GM08714 (cell line): Measurements from ENCODE around the gene NAV1.
"Not testable (repeated sequence)": the region's sequence is repeated elsewhere in the genome, so short reads cannot be mapped to it uniquely, and the experiment has no call there.

Source experiments
- H3K4me3 ChIP-seq: fragments of 200-500 bp; sonication (Bioruptor generic); 2 replicates; pipeline ENCODE4 v1.5.1; 2014; ENCODE audit warnings: mild to moderate bottlenecking, low read length, inconsistent platforms
- ZNF274 ChIP-seq: IDR thresholded peaks from 2 replicates; pipeline ENCODE4 v1.6.1; 2012; ENCODE audit warnings: mild to moderate bottlenecking, low read depth, low read length

The NAV1 gene

GRCh38 chr1:201538612-201539551 is at the start of gene NAV1:
NAV1 (plus strand) TSS chr1:201539127; CDS start chr1:201622885, 83,758 bp downstream.
- peak within 1 kb of the TSS; percentile 55 for H3K4me3 ChIP-seq
- TF ChIP-seq ZNF274: no peak

GRCh38 chr1:201489643-201490261 is 49.2 kb upstream of the NAV1 start:
- no peak for TF ChIP-seq ZNF274
- H3K4me3 ChIP-seq: no peak overlapping the region

- TF ChIP-seq ZNF274: no peak
- H3K4me3 ChIP-seq: no peak overlapping the region
Observed at GRCh38 chr1:201490708-201491131, 48.2 kb upstream of the NAV1 start.

GRCh38 chr1:201491896-201492511 is 46.9 kb upstream of the NAV1 start:
- no peak overlapping the region for H3K4me3 ChIP-seq
- no peak for TF ChIP-seq ZNF274

GRCh38 chr1:201493026-201493656 is 45.8 kb upstream of the NAV1 start:
- H3K4me3 ChIP-seq: not testable (repeated sequence)

- no peak overlapping the region for H3K4me3 ChIP-seq
- TF ChIP-seq ZNF274: no peak
Observed at GRCh38 chr1:201493757-201494617, 44.9 kb upstream of the NAV1 start.

- H3K4me3 ChIP-seq: no peak overlapping the region
Observed at GRCh38 chr1:201495551-201496295, 43.2 kb upstream of the NAV1 start.

GRCh38 chr1:201496296-201496690 is 42.6 kb upstream of the NAV1 start:
- no peak for TF ChIP-seq ZNF274
- no peak overlapping the region for H3K4me3 ChIP-seq

More at GRCh38 chr1:201495551-201496295, 43.2 kb upstream of the NAV1 start:
- no peak for TF ChIP-seq ZNF274

- no peak for TF ChIP-seq ZNF274
- no peak overlapping the region for H3K4me3 ChIP-seq
Observed at GRCh38 chr1:201497935-201498509, 40.9 kb upstream of the NAV1 start.

- no peak overlapping the region for H3K4me3 ChIP-seq
- TF ChIP-seq ZNF274: no peak
Observed at GRCh38 chr1:201498621-201499020, 40.3 kb upstream of the NAV1 start.

GRCh38 chr1:201499191-201499590 is 39.7 kb upstream of the NAV1 start:
- no peak overlapping the region for H3K4me3 ChIP-seq
- no peak for TF ChIP-seq ZNF274

GRCh38 chr1:201499795-201500669 is 38.9 kb upstream of the NAV1 start:
- no peak overlapping the region for H3K4me3 ChIP-seq
- no peak for TF ChIP-seq ZNF274
